GM12801 (cell line): ENCODE results near the gene RMND5A.

Experiments
- CTCF ChIP-seq: IDR thresholded peaks from one replicate; pipeline ENCODE4 v1.5.1; 2011; ENCODE audit warnings: control low read depth; ENCODE audit not compliant: insufficient read length; ENCODE audit errors: extremely low read depth

The RMND5A gene

DNA sequence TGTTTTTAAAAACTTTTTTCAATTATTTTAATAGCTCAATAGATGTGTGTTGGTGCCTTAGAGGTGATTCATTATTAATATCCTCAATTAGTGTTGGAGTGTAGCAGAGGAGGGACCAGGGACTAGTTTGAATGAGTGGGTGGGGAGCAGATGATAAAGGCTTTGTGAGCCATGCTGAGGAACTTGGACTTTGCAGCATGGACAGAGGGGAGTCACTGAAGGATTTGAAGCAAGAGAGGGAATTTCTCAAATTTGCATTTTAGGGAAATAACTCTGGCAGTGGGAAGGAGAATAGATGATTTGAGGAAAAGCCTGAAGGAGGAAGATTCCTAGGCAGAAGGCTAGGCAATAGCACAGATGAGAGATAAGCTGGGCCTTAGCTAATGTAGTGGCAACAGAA lies 42.3 kb upstream of the RMND5A start:
- TF ChIP-seq CTCF: no peak

DNA sequence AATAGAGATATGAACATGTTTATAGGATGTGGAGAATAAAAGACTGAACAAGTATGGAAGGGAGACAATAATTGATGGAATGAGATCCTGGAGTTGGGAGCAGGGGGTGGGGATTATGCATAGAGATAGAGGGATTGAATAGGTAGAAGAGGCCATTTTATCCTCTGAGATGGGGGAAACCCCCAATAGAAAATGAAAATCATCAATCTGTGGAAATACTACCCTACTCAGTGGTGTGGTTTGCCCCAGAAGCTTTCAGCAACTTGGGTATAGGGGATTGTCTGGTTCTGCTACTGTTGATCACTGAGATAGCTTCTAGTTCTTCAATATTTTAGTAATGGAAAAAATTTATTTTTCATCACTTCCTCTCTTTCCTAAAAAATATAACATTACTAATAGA lies 41.1 kb upstream of the RMND5A start:
- TF ChIP-seq CTCF: no peak

GRCh38 chr2:86685351-86685750 lies 34.7 kb upstream of the RMND5A start:
- TF ChIP-seq CTCF: no peak

DNA sequence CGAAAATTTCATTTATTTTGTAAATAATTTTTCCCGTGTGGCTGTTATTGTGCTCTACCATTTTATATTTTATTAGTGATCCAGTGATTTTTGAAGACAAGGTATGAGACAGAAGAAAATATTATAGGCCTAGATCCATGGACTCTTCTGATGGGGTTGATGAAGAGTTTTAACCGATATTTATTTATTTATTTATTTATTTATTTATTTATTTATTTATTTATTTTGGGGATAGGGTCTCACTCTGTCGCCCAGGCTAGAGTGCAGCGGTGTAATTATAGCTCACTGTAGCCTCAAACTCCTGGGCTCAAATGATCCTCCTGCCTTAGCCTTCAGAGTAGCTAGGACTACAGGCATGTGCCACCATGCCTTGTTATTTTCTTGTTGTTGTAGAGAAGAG lies 33.6 kb upstream of the RMND5A start:
- no peak for TF ChIP-seq CTCF

GRCh38 chr2:86686905-86687304 lies 33.2 kb upstream of the RMND5A start:
- no peak for TF ChIP-seq CTCF

- no peak for TF ChIP-seq CTCF
Observed at GRCh38 chr2:86695053-86695691, 24.9 kb upstream of the RMND5A start.

DNA sequence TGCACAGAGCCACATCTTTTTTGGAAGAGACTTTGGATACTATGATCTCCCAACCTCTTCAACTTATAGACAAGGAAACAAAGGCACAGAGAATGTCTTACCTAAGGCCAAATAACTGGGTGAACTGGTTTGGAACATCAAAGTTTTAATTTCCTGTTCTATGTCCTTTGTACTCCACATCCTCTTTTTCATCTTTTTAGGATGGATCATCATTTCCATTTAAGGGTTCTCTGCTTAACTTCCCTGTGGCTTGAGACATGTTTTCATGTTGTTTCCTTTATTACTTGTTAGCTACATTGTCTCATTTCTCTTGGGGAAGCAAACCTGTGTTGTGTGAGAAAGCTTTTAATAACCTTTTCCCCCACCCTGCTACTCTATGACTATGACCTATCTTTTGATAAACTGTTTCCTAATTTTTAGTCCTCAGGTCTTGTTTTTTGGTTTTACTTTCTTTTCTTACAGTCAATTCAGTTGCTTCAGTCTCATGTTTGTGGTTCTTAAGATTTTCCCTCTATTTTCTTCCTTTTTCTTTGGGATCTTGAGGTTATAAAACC lies 22.5 kb upstream of the RMND5A start:
- TF ChIP-seq CTCF: no peak
